Fibroblast of the aortic adventitia (primary cell): ENCODE data around the gene KANSL1L. TPM values are rescaled to one million over a fixed set of nuclear protein-coding genes. Genes with fewer than 3 reads are reported as not detected.

Experiments used
- DNase-seq: peaks from one replicate; pipeline ENCODE4 v3.0.0-alpha.2; 2010; ENCODE audit warnings: low read depth
- H3K4me3 ChIP-seq: 2 replicates; pipeline ENCODE4 v1.5.1; 2011; ENCODE audit warnings: low read depth, mild to moderate bottlenecking, control low read depth, low read length, moderate library complexity
- CTCF ChIP-seq: IDR thresholded peaks from 2 replicates; pipeline ENCODE4 v1.5.1; 2011; ENCODE audit warnings: mild to moderate bottlenecking, low read length, control low read depth, inconsistent platforms; ENCODE audit not compliant: insufficient read depth
- total RNA-seq: library from RNA; depleted of rRNA; stranded (reverse); fragments of >200 nt; gene quantifications from 2 replicates; pipeline ENCODE4 v1.2.3, GENCODE V29; 2012; ENCODE audit warnings: low replicate concordance

The KANSL1L gene
- total RNA-seq, 1 donor = 28.2 TPM

- H3K4me3 ChIP-seq = no peak overlapping the region
- DNase-seq = no peak
- TF ChIP-seq CTCF = no peak
These were observed 143.6 kb downstream of the KANSL1L start for GRCh38 chr2:210027608-210028007.

- H3K4me3 ChIP-seq = no peak overlapping the region
- TF ChIP-seq CTCF = no peak
- no peak for DNase-seq
These were observed 148.4 kb downstream of the KANSL1L start for GRCh38 chr2:210022824-210023223.

DNA sequence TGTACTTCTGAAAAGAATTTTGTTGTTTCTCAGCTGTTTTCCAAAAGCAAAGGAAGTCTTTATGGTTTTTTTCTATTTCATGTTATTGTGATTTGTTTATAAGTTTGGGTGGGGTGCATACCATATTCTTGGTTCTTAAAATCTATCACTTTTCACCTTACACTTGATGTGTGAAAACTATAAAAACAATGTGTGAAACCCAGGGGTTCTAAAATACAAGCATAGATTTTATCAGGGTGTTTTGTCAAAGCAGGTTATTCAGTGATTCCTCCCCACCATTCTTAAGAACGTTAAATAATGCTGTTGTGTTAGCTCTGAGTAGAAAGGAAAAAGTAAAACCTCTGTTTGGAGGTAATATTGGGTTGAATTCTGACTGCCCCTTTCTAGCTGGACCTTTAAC, 151.1 kb downstream of the KANSL1L start:
- no peak for DNase-seq
- no peak overlapping the region for H3K4me3 ChIP-seq
- TF ChIP-seq CTCF = no peak

GRCh38 chr2:210009896-210010295, 161.3 kb downstream of the KANSL1L start:
- no peak overlapping the region for H3K4me3 ChIP-seq
- DNase-seq = no peak
- no peak for TF ChIP-seq CTCF

DNA sequence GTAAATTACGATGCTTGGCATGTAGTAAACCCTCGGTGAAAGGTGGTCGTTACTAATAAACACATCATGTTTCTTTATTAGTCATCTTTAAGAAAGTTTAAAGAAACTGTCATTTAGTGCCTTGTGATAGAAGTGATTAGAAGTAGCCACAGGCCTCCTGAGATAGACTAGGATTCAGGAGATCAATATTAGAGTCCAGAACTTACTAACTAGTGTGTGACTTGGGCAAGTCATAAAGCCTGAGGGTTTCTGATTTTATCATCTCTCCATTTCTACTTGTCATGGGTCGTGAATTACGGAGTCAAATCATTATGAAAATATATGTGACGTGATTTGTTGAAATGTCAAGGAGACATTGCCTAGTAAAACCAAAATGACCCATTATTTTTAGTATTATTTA, 162.1 kb downstream of the KANSL1L start:
- TF ChIP-seq CTCF = no peak
- H3K4me3 ChIP-seq = no peak overlapping the region
- no peak for DNase-seq

GRCh38 chr2:210007895-210008294, 163.3 kb downstream of the KANSL1L start:
- no peak for TF ChIP-seq CTCF
- DNase-seq = no peak
- H3K4me3 ChIP-seq = no peak overlapping the region

- DNase-seq = no peak
- no peak for TF ChIP-seq CTCF
- H3K4me3 ChIP-seq = no peak overlapping the region
These were observed 166.3 kb downstream of the KANSL1L start for GRCh38 chr2:210004881-210005280.
